ENCODE data around the gene OSR1.

OSR1 gene

DNA sequence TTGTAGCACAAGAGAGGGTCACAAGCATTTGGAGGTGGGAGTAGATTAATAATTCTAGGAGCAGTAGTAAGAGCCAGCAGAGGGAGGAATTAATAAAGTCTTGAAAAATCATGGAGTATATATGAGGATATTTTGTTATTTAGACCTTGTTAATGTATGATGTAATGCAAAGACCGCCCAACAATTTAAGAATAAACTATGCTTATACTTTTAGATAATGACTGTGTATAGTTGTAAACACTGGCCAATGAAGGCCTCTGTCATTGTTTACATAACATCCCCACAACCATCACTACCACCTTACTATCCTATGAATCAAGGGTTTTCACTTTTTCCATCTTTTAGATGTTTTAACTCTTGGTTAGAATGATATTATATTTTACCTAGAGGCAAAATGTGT is 37.6 kb downstream of the OSR1 start:
- Histone ChIP-seq H3K4me1 (ENCODE audit: control insufficient read depth in 1 of 2, insufficient read depth in 2 of 2, low read length in 2 of 2) (no peaks in the 10 kb centered on the region), H3K23ac (ENCODE audit: low read length) (no peak overlapping the region), H3K4me3 (ENCODE audit: low read depth, low read length) (no peak overlapping the region), H4K8ac (ENCODE audit: low read depth, low read length) (no peak overlapping the region), H2BK120ac (ENCODE audit: insufficient read depth, low read length, poor library complexity) (no peak overlapping the region), H2BK5ac (ENCODE audit: low read depth, low read length, poor library complexity) (no peak overlapping the region), H3K18ac (ENCODE audit: low read length) (no peak overlapping the region), H3K9ac (ENCODE audit: low read length) (no peak overlapping the region), H3K27me3 (ENCODE audit: insufficient read depth, low read length) (no peaks in the 10 kb centered on the region), H4K91ac (ENCODE audit: low read depth, low read length) (no peak overlapping the region), H3K79me1 (ENCODE audit: low read length) (no peaks in the 10 kb centered on the region), H3K4me2 (ENCODE audit: low read length) (no peak overlapping the region), H4K12ac (ENCODE audit: low read depth, low read length) (no peak overlapping the region), H2AFZ (ENCODE audit: insufficient read depth, low read length, poor library complexity) (no peak overlapping the region), H3K27ac (ENCODE audit: low read depth, low read length) (no peak overlapping the region), H3K9me3 (ENCODE audit: insufficient read depth, low read depth, low read length) (peaks cover 2% of the 10 kb centered on the region), H2BK12ac (ENCODE audit: low read length) (no peak overlapping the region), H3K4ac (ENCODE audit: low read depth, low read length) (no peak overlapping the region), H3K36me3 (ENCODE audit: control insufficient read depth in 1 of 2, insufficient read depth in 2 of 2, low read length in 2 of 2) (no peaks in the 10 kb centered on the region), H3K79me2 (ENCODE audit: control insufficient read depth, insufficient read depth, low read length, poor library complexity) (no peaks in the 10 kb centered on the region), H2AK5ac (ENCODE audit: low read length) (no peak overlapping the region), H3K14ac (ENCODE audit: low read length) (no peak overlapping the region)
- DNase-seq = no peak
- WGBS (ENCODE audit: extremely low coverage, insufficient coverage, insufficient read length) = no CpG with 5 or more reads among the region's 1 CpG

DNA sequence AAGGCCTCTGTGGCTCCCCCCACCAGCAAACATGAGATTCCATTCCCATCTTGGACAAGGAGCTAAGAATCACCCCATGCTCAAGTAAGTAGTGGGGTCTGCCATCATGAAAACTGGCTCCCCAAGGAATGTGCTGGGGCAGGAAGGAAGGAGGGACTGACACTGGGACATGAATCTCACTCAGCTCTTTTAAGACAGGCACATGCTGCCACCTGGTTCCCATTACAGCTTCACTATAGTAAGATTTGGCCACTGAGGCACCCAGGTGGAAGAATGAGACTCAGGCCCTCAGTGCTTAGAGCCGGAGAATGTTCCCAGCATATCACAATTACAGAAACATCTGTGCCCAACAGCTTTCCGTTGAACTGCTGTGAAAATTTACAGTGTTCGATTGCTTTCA is 38.7 kb downstream of the OSR1 start:
- H4K91ac ChIP-seq (ENCODE audit: low read depth, low read length) = no peak overlapping the region
- no peak overlapping the region for H4K12ac ChIP-seq (ENCODE audit: low read depth, low read length)
- no peak overlapping the region for H3K18ac ChIP-seq (ENCODE audit: low read length)
- no CpG with 5 or more reads among the region's 3 CpGs for WGBS (ENCODE audit: extremely low coverage, insufficient coverage, insufficient read length)
- no peaks in the 10 kb centered on the region for H3K79me1 ChIP-seq (ENCODE audit: low read length)
- H3K4me3 ChIP-seq (ENCODE audit: low read depth, low read length) = no peak overlapping the region
- no peak overlapping the region for H3K4me2 ChIP-seq (ENCODE audit: low read length)
- no peak for DNase-seq
- no peak overlapping the region for H2AFZ ChIP-seq (ENCODE audit: insufficient read depth, low read length, poor library complexity)
- no peak overlapping the region for H3K27ac ChIP-seq (ENCODE audit: low read depth, low read length)
- H3K4me1 ChIP-seq (ENCODE audit: control insufficient read depth in 1 of 2, insufficient read depth in 2 of 2, low read length in 2 of 2) = no peaks in the 10 kb centered on the region
- no peak overlapping the region for H2BK12ac ChIP-seq (ENCODE audit: low read length)
- H3K14ac ChIP-seq (ENCODE audit: low read length) = no peak overlapping the region
- no peak overlapping the region for H2AK5ac ChIP-seq (ENCODE audit: low read length)
- H3K36me3 ChIP-seq (ENCODE audit: control insufficient read depth in 1 of 2, insufficient read depth in 2 of 2, low read length in 2 of 2) = no peaks in the 10 kb centered on the region
- no peak overlapping the region for H3K4ac ChIP-seq (ENCODE audit: low read depth, low read length)
- H3K27me3 ChIP-seq (ENCODE audit: insufficient read depth, low read length) = no peaks in the 10 kb centered on the region
- no peak overlapping the region for H2BK5ac ChIP-seq (ENCODE audit: low read depth, low read length, poor library complexity)
- H3K9ac ChIP-seq (ENCODE audit: low read length) = no peak overlapping the region
- no peak overlapping the region for H3K23ac ChIP-seq (ENCODE audit: low read length)
- no peak overlapping the region for H4K8ac ChIP-seq (ENCODE audit: low read depth, low read length)
- peaks cover 2% of the 10 kb centered on the region for H3K9me3 ChIP-seq (ENCODE audit: insufficient read depth, low read depth, low read length)
- no peak overlapping the region for H2BK120ac ChIP-seq (ENCODE audit: insufficient read depth, low read length, poor library complexity)
- no peaks in the 10 kb centered on the region for H3K79me2 ChIP-seq (ENCODE audit: control insufficient read depth, insufficient read depth, low read length, poor library complexity)

DNA sequence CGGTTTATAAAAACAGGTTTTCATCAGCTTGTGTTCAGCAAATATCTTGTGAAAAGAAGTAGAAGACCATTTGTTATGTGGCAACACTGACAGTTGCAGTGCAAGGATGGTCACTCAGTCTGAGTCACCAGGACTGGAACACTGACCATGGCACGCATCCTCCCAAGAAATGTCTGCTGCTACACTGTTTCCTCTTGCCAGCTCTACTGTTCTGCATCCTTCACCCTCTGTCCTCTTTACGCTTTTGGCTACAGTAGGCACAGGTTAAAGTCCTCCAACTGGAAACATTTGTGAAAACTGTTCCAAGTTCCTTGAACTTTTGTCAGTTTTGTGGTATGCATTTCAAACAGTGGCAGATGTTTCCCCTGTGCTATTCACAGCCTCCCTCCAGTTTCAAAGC is 39.4 kb downstream of the OSR1 start:
- Histone ChIP-seq H3K9ac (ENCODE audit: low read length) (no peak overlapping the region), H3K79me1 (ENCODE audit: low read length) (no peaks in the 10 kb centered on the region), H3K79me2 (ENCODE audit: control insufficient read depth, insufficient read depth, low read length, poor library complexity) (no peaks in the 10 kb centered on the region), H2BK5ac (ENCODE audit: low read depth, low read length, poor library complexity) (no peak overlapping the region), H3K4me2 (ENCODE audit: low read length) (no peak overlapping the region), H2AFZ (ENCODE audit: insufficient read depth, low read length, poor library complexity) (no peak overlapping the region), H2BK120ac (ENCODE audit: insufficient read depth, low read length, poor library complexity) (no peak overlapping the region), H4K91ac (ENCODE audit: low read depth, low read length) (no peak overlapping the region), H4K12ac (ENCODE audit: low read depth, low read length) (no peak overlapping the region), H3K4me1 (ENCODE audit: control insufficient read depth in 1 of 2, insufficient read depth in 2 of 2, low read length in 2 of 2) (no peaks in the 10 kb centered on the region), H2BK12ac (ENCODE audit: low read length) (no peak overlapping the region), H4K8ac (ENCODE audit: low read depth, low read length) (no peak overlapping the region), H3K4ac (ENCODE audit: low read depth, low read length) (no peak overlapping the region), H3K27ac (ENCODE audit: low read depth, low read length) (no peak overlapping the region), H3K36me3 (ENCODE audit: control insufficient read depth in 1 of 2, insufficient read depth in 2 of 2, low read length in 2 of 2) (no peaks in the 10 kb centered on the region), H3K9me3 (ENCODE audit: insufficient read depth, low read depth, low read length) (peaks cover 2% of the 10 kb centered on the region), H3K4me3 (ENCODE audit: low read depth, low read length) (no peak overlapping the region), H3K27me3 (ENCODE audit: insufficient read depth, low read length) (no peaks in the 10 kb centered on the region), H3K14ac (ENCODE audit: low read length) (no peak overlapping the region), H3K23ac (ENCODE audit: low read length) (no peak overlapping the region), H3K18ac (ENCODE audit: low read length) (no peak overlapping the region), H2AK5ac (ENCODE audit: low read length) (no peak overlapping the region)
- WGBS (ENCODE audit: extremely low coverage, insufficient coverage, insufficient read length) = no CpG with 5 or more reads among the region's 3 CpGs
- peak; percentile 21 to 60 for DNase-seq

DNA sequence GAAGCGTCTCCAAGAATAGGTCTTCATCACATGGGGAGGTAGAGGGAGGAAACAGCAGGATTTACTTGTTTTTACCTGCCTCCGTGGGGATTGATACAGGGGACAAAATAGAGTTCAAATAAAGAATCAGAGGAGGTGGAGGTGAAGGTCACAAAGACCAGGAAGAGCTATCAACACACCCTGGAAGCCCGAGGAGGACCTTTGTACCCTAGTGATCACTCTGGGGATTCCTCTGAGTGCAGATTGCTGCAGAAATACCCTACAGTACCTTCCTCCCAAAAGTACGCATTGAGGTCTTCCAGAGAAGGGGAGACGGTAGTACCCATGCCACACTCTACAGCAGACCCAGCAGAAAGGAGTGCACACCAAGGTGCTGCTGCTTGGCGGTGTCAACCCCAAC is 44.9 kb downstream of the OSR1 start:
- H2BK12ac ChIP-seq (ENCODE audit: low read length) = no peak overlapping the region
- H3K79me2 ChIP-seq (ENCODE audit: control insufficient read depth, insufficient read depth, low read length, poor library complexity) = no peaks in the 10 kb centered on the region
- H3K36me3 ChIP-seq (ENCODE audit: control insufficient read depth in 1 of 2, insufficient read depth in 2 of 2, low read length in 2 of 2) = no peaks in the 10 kb centered on the region
- H2BK120ac ChIP-seq (ENCODE audit: insufficient read depth, low read length, poor library complexity) = no peak overlapping the region
- no peaks in the 10 kb centered on the region for H3K79me1 ChIP-seq (ENCODE audit: low read length)
- no peak overlapping the region for H3K14ac ChIP-seq (ENCODE audit: low read length)
- H4K8ac ChIP-seq (ENCODE audit: low read depth, low read length) = no peak overlapping the region
- no peak overlapping the region for H4K12ac ChIP-seq (ENCODE audit: low read depth, low read length)
- H3K27me3 ChIP-seq (ENCODE audit: insufficient read depth, low read length) = no peaks in the 10 kb centered on the region
- H2AFZ ChIP-seq (ENCODE audit: insufficient read depth, low read length, poor library complexity) = no peak overlapping the region
- H3K4me3 ChIP-seq (ENCODE audit: low read depth, low read length) = no peak overlapping the region
- H3K18ac ChIP-seq (ENCODE audit: low read length) = no peak overlapping the region
- H3K9ac ChIP-seq (ENCODE audit: low read length) = no peak overlapping the region
- WGBS (ENCODE audit: extremely low coverage, insufficient coverage, insufficient read length) = no CpG with 5 or more reads among the region's 6 CpGs
- DNase-seq = no peak
- no peak overlapping the region for H2BK5ac ChIP-seq (ENCODE audit: low read depth, low read length, poor library complexity)
- no peak overlapping the region for H4K91ac ChIP-seq (ENCODE audit: low read depth, low read length)
- no peak overlapping the region for H3K23ac ChIP-seq (ENCODE audit: low read length)
- H3K4ac ChIP-seq (ENCODE audit: low read depth, low read length) = no peak overlapping the region
- H3K9me3 ChIP-seq (ENCODE audit: insufficient read depth, low read depth, low read length) = no peaks in the 10 kb centered on the region
- H3K27ac ChIP-seq (ENCODE audit: low read depth, low read length) = no peak overlapping the region
- H2AK5ac ChIP-seq (ENCODE audit: low read length) = no peak overlapping the region
- H3K4me2 ChIP-seq (ENCODE audit: low read length) = no peak overlapping the region
- H3K4me1 ChIP-seq (ENCODE audit: control insufficient read depth in 1 of 2, insufficient read depth in 2 of 2, low read length in 2 of 2) = no peaks in the 10 kb centered on the region

DNA sequence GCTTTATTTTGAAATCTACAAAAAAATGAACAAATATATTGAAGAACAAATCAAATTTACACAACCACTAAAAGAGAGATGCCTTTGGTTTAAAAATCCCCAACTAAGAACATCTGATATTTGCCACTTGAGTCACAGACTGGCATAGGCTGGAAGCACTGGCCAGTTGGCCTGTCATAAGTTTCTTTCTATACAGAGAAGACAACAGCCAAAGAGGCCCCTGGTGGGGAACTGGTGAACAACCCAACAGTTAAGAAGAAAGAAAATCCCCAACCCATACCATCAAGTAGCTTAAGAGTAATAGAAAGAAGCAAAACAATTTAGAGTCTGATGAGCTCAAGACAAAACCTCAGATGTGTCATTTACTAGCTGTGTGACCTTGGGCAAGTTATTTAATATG is 45.5 kb downstream of the OSR1 start:
- Histone ChIP-seq H3K14ac (ENCODE audit: low read length) (no peak overlapping the region), H2BK120ac (ENCODE audit: insufficient read depth, low read length, poor library complexity) (no peak overlapping the region), H4K91ac (ENCODE audit: low read depth, low read length) (no peak overlapping the region), H3K79me2 (ENCODE audit: control insufficient read depth, insufficient read depth, low read length, poor library complexity) (no peaks in the 10 kb centered on the region), H3K27me3 (ENCODE audit: insufficient read depth, low read length) (no peaks in the 10 kb centered on the region), H3K4me2 (ENCODE audit: low read length) (no peak overlapping the region), H2BK12ac (ENCODE audit: low read length) (no peak overlapping the region), H3K9ac (ENCODE audit: low read length) (no peak overlapping the region), H2AFZ (ENCODE audit: insufficient read depth, low read length, poor library complexity) (no peak overlapping the region), H3K9me3 (ENCODE audit: insufficient read depth, low read depth, low read length) (no peaks in the 10 kb centered on the region), H4K12ac (ENCODE audit: low read depth, low read length) (no peak overlapping the region), H3K23ac (ENCODE audit: low read length) (no peak overlapping the region), H3K4me1 (ENCODE audit: control insufficient read depth in 1 of 2, insufficient read depth in 2 of 2, low read length in 2 of 2) (no peaks in the 10 kb centered on the region), H2AK5ac (ENCODE audit: low read length) (no peak overlapping the region), H3K4ac (ENCODE audit: low read depth, low read length) (no peak overlapping the region), H3K18ac (ENCODE audit: low read length) (no peak overlapping the region), H2BK5ac (ENCODE audit: low read depth, low read length, poor library complexity) (no peak overlapping the region), H4K8ac (ENCODE audit: low read depth, low read length) (no peak overlapping the region), H3K27ac (ENCODE audit: low read depth, low read length) (no peak overlapping the region), H3K79me1 (ENCODE audit: low read length) (no peaks in the 10 kb centered on the region), H3K4me3 (ENCODE audit: low read depth, low read length) (no peak overlapping the region), H3K36me3 (ENCODE audit: control insufficient read depth in 1 of 2, insufficient read depth in 2 of 2, low read length in 2 of 2) (no peaks in the 10 kb centered on the region)
- peak; percentile 28 to 65 for DNase-seq
